ENCODE measurements around the gene TJP2.

DNA sequence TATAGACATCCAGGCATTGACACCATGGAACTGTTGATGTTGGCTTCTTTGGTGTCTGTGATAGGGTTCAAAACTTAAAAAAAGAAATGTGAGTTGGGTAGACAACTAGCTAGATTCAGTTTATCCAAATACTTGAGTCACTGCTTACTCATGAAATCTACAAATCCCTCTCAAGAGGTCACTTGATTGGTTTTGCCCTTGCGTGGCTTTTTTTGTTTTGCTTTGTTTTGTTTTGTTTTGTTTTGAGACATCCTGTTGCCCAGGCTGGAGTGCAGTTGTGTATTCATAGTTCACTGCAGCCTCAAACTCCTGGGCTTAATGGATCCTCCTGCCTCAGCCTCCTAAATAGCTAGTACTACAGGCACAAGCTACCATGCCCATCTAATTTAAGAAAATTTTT lies 140.5 kb downstream of the TJP2 start:
- TF ChIP-seq EZH2 (IDR thresholded peaks at IDR 0.05; ENCODE audit: low read length, unreplicated experiment) (no peak), EZH2phosphoT487 (IDR thresholded peaks at IDR 0.05; ENCODE audit: borderline replicate concordance, low read length) (no peak)
- TF ChIP-seq, protein P1, sequence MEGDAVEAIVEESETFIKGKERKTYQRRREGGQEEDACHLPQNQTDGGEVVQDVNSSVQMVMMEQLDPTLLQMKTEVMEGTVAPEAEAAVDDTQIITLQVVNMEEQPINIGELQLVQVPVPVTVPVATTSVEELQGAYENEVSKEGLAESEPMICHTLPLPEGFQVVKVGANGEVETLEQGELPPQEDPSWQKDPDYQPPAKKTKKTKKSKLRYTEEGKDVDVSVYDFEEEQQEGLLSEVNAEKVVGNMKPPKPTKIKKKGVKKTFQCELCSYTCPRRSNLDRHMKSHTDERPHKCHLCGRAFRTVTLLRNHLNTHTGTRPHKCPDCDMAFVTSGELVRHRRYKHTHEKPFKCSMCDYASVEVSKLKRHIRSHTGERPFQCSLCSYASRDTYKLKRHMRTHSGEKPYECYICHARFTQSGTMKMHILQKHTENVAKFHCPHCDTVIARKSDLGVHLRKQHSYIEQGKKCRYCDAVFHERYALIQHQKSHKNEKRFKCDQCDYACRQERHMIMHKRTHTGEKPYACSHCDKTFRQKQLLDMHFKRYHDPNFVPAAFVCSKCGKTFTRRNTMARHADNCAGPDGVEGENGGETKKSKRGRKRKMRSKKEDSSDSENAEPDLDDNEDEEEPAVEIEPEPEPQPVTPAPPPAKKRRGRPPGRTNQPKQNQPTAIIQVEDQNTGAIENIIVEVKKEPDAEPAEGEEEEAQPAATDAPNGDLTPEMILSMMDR (conservative IDR thresholded peaks at IDR 0.05; ENCODE audit: low read depth, low read length), result no peak

Data from PC-3 (cell line).